GM12864 (cell line): Measurements from ENCODE around the gene COL8A1.

Experiments used
- DNase-seq: peaks from one replicate; pipeline ENCODE4 v3.0.0-alpha.2; 2011; ENCODE audit warnings: low read depth
- H3K4me3 ChIP-seq: 2 replicates; pipeline ENCODE4 v1.5.1; 2011; ENCODE audit warnings: mild to moderate bottlenecking, low read depth, low read length, control low read depth
- CTCF ChIP-seq: IDR thresholded peaks from 2 replicates; pipeline ENCODE4 v1.5.1; 2011; ENCODE audit warnings: low read depth, mild to moderate bottlenecking, moderate library complexity, low read length, control low read depth, inconsistent platforms; ENCODE audit errors: missing control alignments

The COL8A1 gene

GRCh38 chr3:99693636-99694035 is 55.2 kb downstream of the COL8A1 start:
- DNase-seq: no peak
- no peak overlapping the region for H3K4me3 ChIP-seq
- TF ChIP-seq CTCF: no peak

- TF ChIP-seq CTCF: no peak
- no peak for DNase-seq
These were observed 58.1 kb downstream of the COL8A1 start for GRCh38 chr3:99696497-99696896.

GRCh38 chr3:99697250-99697649 is 58.9 kb downstream of the COL8A1 start:
- no peak for TF ChIP-seq CTCF
- no peak for DNase-seq
- H3K4me3 ChIP-seq: no peak overlapping the region

More at GRCh38 chr3:99696497-99696896, 58.1 kb downstream of the COL8A1 start:
- no peak overlapping the region for H3K4me3 ChIP-seq

- no peak overlapping the region for H3K4me3 ChIP-seq
- no peak for DNase-seq
- TF ChIP-seq CTCF: no peak
These were observed 60.5 kb downstream of the COL8A1 start for GRCh38 chr3:99698932-99699331.

GRCh38 chr3:99699841-99700240 is 61.4 kb downstream of the COL8A1 start:
- H3K4me3 ChIP-seq: no peak overlapping the region
- DNase-seq: no peak
- no peak for TF ChIP-seq CTCF

- DNase-seq: no peak
- no peak overlapping the region for H3K4me3 ChIP-seq
- TF ChIP-seq CTCF: no peak
These were observed 62.4 kb downstream of the COL8A1 start for GRCh38 chr3:99700631-99701268.

- no peak for TF ChIP-seq CTCF
- no peak overlapping the region for H3K4me3 ChIP-seq
- no peak for DNase-seq
These were observed 64.9 kb downstream of the COL8A1 start for GRCh38 chr3:99702953-99703943.
